SU-DHL-6 (cell line): ENCODE data around the gene KHDC4.

Experiments
- H2AFZ ChIP-seq: fragments of 200-600 bp; sonication (generic); 2 replicates; pipeline ENCODE4 v1.6.1; 2014; ENCODE audit warnings: low read depth, mild to moderate bottlenecking, moderate library complexity, mixed read lengths, antibody characterized with exemption, low read length; ENCODE audit not compliant: severe bottlenecking
- H3F3A ChIP-seq: fragments of 200-600 bp; shearing (Covaris generic); 2 replicates; pipeline ENCODE4 v1.6.0; 2016; ENCODE audit warnings: antibody characterized with exemption, mild to moderate bottlenecking; ENCODE audit not compliant: insufficient read depth
- H3K27ac ChIP-seq: fragments of 200-600 bp; sonication (generic); 2 replicates; pipeline ENCODE4 v1.5.1; 2016; ENCODE audit warnings: low read depth, mild to moderate bottlenecking, low read length, moderate library complexity, mixed read lengths
- H3K27me3 ChIP-seq: fragments of 200-600 bp; sonication (generic), shearing (Covaris generic); 2 replicates; pipeline ENCODE4 v1.6.0; 2014; ENCODE audit warnings: mild to moderate bottlenecking, low read length
- H3K36me3 ChIP-seq: fragments of 200-600 bp; sonication (generic); 2 replicates; pipeline ENCODE4 v1.6.1; 2014; ENCODE audit warnings: mild to moderate bottlenecking, low read length, mixed read lengths
- H3K4me2 ChIP-seq: fragments of 300-600, 200-600 bp; shearing (Covaris generic), sonication (generic); 2 replicates; pipeline ENCODE4 v1.6.0; 2014; ENCODE audit warnings: low read length, low read depth, mild to moderate bottlenecking; ENCODE audit not compliant: poor library complexity, severe bottlenecking
- H3K4me3 ChIP-seq: fragments of 200-600 bp; sonication (generic); 2 replicates; pipeline ENCODE4 v1.5.1; 2014; ENCODE audit warnings: antibody characterized with exemption, low read length, mild to moderate bottlenecking, mixed read lengths; ENCODE audit not compliant: insufficient read depth, poor library complexity, severe bottlenecking
- H3K79me2 ChIP-seq: fragments of 200-600 bp; sonication (generic); 2 replicates; pipeline ENCODE4 v1.6.1; 2014; ENCODE audit warnings: mild to moderate bottlenecking, low read length, moderate library complexity; ENCODE audit not compliant: insufficient read depth
- H3K9ac ChIP-seq: fragments of 200-600 bp; sonication (generic); 2 replicates; pipeline ENCODE4 v1.7.0; 2014; ENCODE audit warnings: mild to moderate bottlenecking, low read length
- H3K9me2 ChIP-seq: fragments of 200-600 bp; sonication (generic); replicated peaks from 2 replicates; pipeline ENCODE4 v1.6.1; 2014; ENCODE audit warnings: low read length; ENCODE audit not compliant: insufficient read depth
- H3K9me3 ChIP-seq: fragments of 200-600 bp; sonication (generic); 2 replicates; pipeline ENCODE4 v1.6.1; 2014; ENCODE audit warnings: low read length, mixed read lengths; ENCODE audit not compliant: insufficient read depth
- H4K20me1 ChIP-seq: fragments of 200-600 bp; sonication (generic); 2 replicates; pipeline ENCODE4 v1.6.1; 2014; ENCODE audit warnings: low read depth, mild to moderate bottlenecking, antibody characterized with exemption, low read length, moderate library complexity, mixed read lengths
- CTCF ChIP-seq: fragments of 200-600 bp; sonication (generic); IDR thresholded peaks from one replicate; pipeline ENCODE4 v1.5.1; 2017; ENCODE audit warnings: antibody characterized with exemption, mild to moderate bottlenecking, low read length, moderate library complexity; ENCODE audit not compliant: insufficient read depth, poor library complexity, severe bottlenecking
- EZH2phosphoT487 ChIP-seq: fragments of 200-600 bp; sonication (generic), shearing (Covaris generic); conservative IDR thresholded peaks from 2 replicates; pipeline ENCODE4 v1.6.1; 2018; ENCODE audit warnings: mild to moderate bottlenecking, antibody characterized with exemption, low read length, moderate library complexity, mixed read lengths

The KHDC4 gene

GRCh38 chr1:155900161-155900560, 34.1 kb downstream of the KHDC4 start:
- Histone ChIP-seq H3K9me2 (no peaks in the 10 kb centered on the region), H3F3A (no peaks in the 10 kb centered on the region)

GRCh38 chr1:155899683-155900082, 34.5 kb downstream of the KHDC4 start:
- Histone ChIP-seq H3K9me2 (no peaks in the 10 kb centered on the region), H4K20me1 (no peaks in the 10 kb centered on the region)

More at GRCh38 chr1:155900161-155900560, 34.1 kb downstream of the KHDC4 start:
- H2AFZ ChIP-seq = no peak overlapping the region
- no peaks in the 10 kb centered on the region for H3K27me3 ChIP-seq
- no peak overlapping the region for H3K27ac ChIP-seq
- H3K4me3 ChIP-seq = no peak overlapping the region
- H4K20me1 ChIP-seq = no peaks in the 10 kb centered on the region
- H3K79me2 ChIP-seq = no peaks in the 10 kb centered on the region
- H3K9ac ChIP-seq = no peak overlapping the region
- no peak overlapping the region for H3K4me2 ChIP-seq
- TF ChIP-seq EZH2phosphoT487 (no peak), CTCF (no peak)
- H3K36me3 ChIP-seq = peaks cover 33% of the 10 kb centered on the region
- no peaks in the 10 kb centered on the region for H3K9me3 ChIP-seq

GRCh38 chr1:155898888-155899287, 35.3 kb downstream of the KHDC4 start:
- no peak overlapping the region for H3K4me2 ChIP-seq
- no peaks in the 10 kb centered on the region for H3K79me2 ChIP-seq
- H3K4me3 ChIP-seq = no peak overlapping the region
- no peak for TF ChIP-seq EZH2phosphoT487
- no peak for TF ChIP-seq CTCF
- H4K20me1 ChIP-seq = no peaks in the 10 kb centered on the region
- H3K27ac ChIP-seq = no peak overlapping the region
- H3K27me3 ChIP-seq = no peaks in the 10 kb centered on the region
- H3K36me3 ChIP-seq = peaks cover 25% of the 10 kb centered on the region
- H2AFZ ChIP-seq = no peak overlapping the region
- H3K9ac ChIP-seq = no peak overlapping the region
- H3K9me2 ChIP-seq = no peaks in the 10 kb centered on the region
- H3K9me3 ChIP-seq = no peaks in the 10 kb centered on the region
- no peaks in the 10 kb centered on the region for H3F3A ChIP-seq

More at GRCh38 chr1:155899683-155900082, 34.5 kb downstream of the KHDC4 start:
- Histone ChIP-seq H2AFZ (no peak overlapping the region), H3K9ac (no peak overlapping the region), H3K27me3 (no peaks in the 10 kb centered on the region), H3F3A (no peaks in the 10 kb centered on the region), H3K36me3 (peaks cover 28% of the 10 kb centered on the region), H3K4me3 (no peak overlapping the region), H3K9me3 (no peaks in the 10 kb centered on the region), H3K4me2 (no peak overlapping the region), H3K79me2 (no peaks in the 10 kb centered on the region), H3K27ac (no peak overlapping the region)
- TF ChIP-seq EZH2phosphoT487 (no peak), CTCF (no peak)
